ENCODE results near the gene P2RY14.

P2RY14 gene

GRCh38 chr3:151205482-151205881 is 72.9 kb downstream of the P2RY14 start:
- no peak for TF ChIP-seq POLR2AphosphoS5 (IDR thresholded peaks at IDR 0.05; ENCODE audit: low read depth, low read length)
- TF ChIP-seq TAF1 (IDR thresholded peaks at IDR 0.05; ENCODE audit: borderline replicate concordance, insufficient read depth, low read length) = no peak
- no peak for TF ChIP-seq SIN3A (IDR thresholded peaks at IDR 0.05; ENCODE audit: borderline replicate concordance, insufficient read depth, low read length)
- TF ChIP-seq REST (IDR thresholded peaks at IDR 0.05; ENCODE audit: insufficient read depth in 1 of 2, low read depth in 2 of 2, low read length in 2 of 2) = no peak
- no peak for TF ChIP-seq FOXP2 (optimal IDR thresholded peaks at IDR 0.05; ENCODE audit: borderline replicate concordance, extremely low read depth, extremely low read length, insufficient read depth)

- TF ChIP-seq REST (IDR thresholded peaks at IDR 0.05; ENCODE audit: insufficient read depth in 1 of 2, low read depth in 2 of 2, low read length in 2 of 2) = no peak
- TF ChIP-seq TAF1 (IDR thresholded peaks at IDR 0.05; ENCODE audit: borderline replicate concordance, insufficient read depth, low read length) = no peak
- no peak for TF ChIP-seq FOXP2 (optimal IDR thresholded peaks at IDR 0.05; ENCODE audit: borderline replicate concordance, extremely low read depth, extremely low read length, insufficient read depth)
- TF ChIP-seq POLR2AphosphoS5 (IDR thresholded peaks at IDR 0.05; ENCODE audit: low read depth, low read length) = no peak
- TF ChIP-seq SIN3A (IDR thresholded peaks at IDR 0.05; ENCODE audit: borderline replicate concordance, insufficient read depth, low read length) = no peak
Measured at GRCh38 chr3:151204530-151205402, 73.6 kb downstream of the P2RY14 start.

GRCh38 chr3:151203051-151203420 is 75.3 kb downstream of the P2RY14 start, which contains the start of gene GPR171:
TSS of gene GPR171 (minus strand) at chr3:151203216. CDS start at chr3:151199386, 3,830 bp downstream.
- TF ChIP-seq POLR2AphosphoS5 (IDR thresholded peaks at IDR 0.05; ENCODE audit: low read depth, low read length) = no peak
- no peak for TF ChIP-seq SIN3A (IDR thresholded peaks at IDR 0.05; ENCODE audit: borderline replicate concordance, insufficient read depth, low read length)
- TF ChIP-seq FOXP2 (optimal IDR thresholded peaks at IDR 0.05; ENCODE audit: borderline replicate concordance, extremely low read depth, extremely low read length, insufficient read depth) = no peak
- TF ChIP-seq REST (IDR thresholded peaks at IDR 0.05; ENCODE audit: insufficient read depth in 1 of 2, low read depth in 2 of 2, low read length in 2 of 2) = no peak
- no peak for TF ChIP-seq TAF1 (IDR thresholded peaks at IDR 0.05; ENCODE audit: borderline replicate concordance, insufficient read depth, low read length)

GRCh38 chr3:151201051-151201730 is 77.2 kb downstream of the P2RY14 start:
- TF ChIP-seq REST (IDR thresholded peaks at IDR 0.05; ENCODE audit: insufficient read depth in 1 of 2, low read depth in 2 of 2, low read length in 2 of 2) = no peak
- TF ChIP-seq POLR2AphosphoS5 (IDR thresholded peaks at IDR 0.05; ENCODE audit: low read depth, low read length) = no peak
- TF ChIP-seq SIN3A (IDR thresholded peaks at IDR 0.05; ENCODE audit: borderline replicate concordance, insufficient read depth, low read length) = no peak
- no peak for TF ChIP-seq TAF1 (IDR thresholded peaks at IDR 0.05; ENCODE audit: borderline replicate concordance, insufficient read depth, low read length)
